Neural crest cell (in vitro differentiated cells): Measurements from ENCODE around the gene BTBD17. TPM values are rescaled to one million over a fixed set of nuclear protein-coding genes. Genes with fewer than 3 reads are reported as not detected.
A peak's percentile ranks its signal among the peaks of the same experiment; 100 is the strongest.

Experiments used
- DNase-seq: peaks from one replicate; pipeline ENCODE4 v3.0.0; 2021; ENCODE audit warnings: low read depth, mixed read lengths, low spot score
- H3K27ac Mint-ChIP-seq: one replicate; pipeline ENCODE4 v1.8.0; 2021; ENCODE audit warnings: mild to moderate bottlenecking, mixed read lengths; ENCODE audit not compliant: unreplicated experiment
- H3K27me3 Mint-ChIP-seq: 2 replicates; pipeline ENCODE4 v1.8.0; 2021; ENCODE audit warnings: low read depth, mild to moderate bottlenecking, mixed read lengths
- H3K36me3 Mint-ChIP-seq: 2 replicates; pipeline ENCODE4 v1.8.0; 2021; ENCODE audit warnings: low read depth, mild to moderate bottlenecking, mixed read lengths
- H3K4me1 Mint-ChIP-seq: 2 replicates; pipeline ENCODE4 v1.8.0; 2021; ENCODE audit warnings: mixed read lengths
- H3K4me3 Mint-ChIP-seq: one replicate; pipeline ENCODE4 v1.8.0; 2021; ENCODE audit warnings: mild to moderate bottlenecking, mixed read lengths
- H3K9me3 Mint-ChIP-seq: 2 replicates; pipeline ENCODE4 v1.8.0; 2021; ENCODE audit warnings: mixed read lengths
- total RNA-seq: library from RNA; stranded (reverse); gene quantifications from 2 replicates; pipeline ENCODE4 v1.2.1, GENCODE V29; 2021
- TF ChIP-seq, protein P1 (sequence below): fragments of 200-600 bp; sonication (generic); conservative IDR thresholded peaks from 2 replicates; pipeline ENCODE4 v1.5.0; 2021; ENCODE audit warnings: antibody characterized with exemption, mild to moderate bottlenecking

BTBD17 gene
- total RNA-seq, 1 donor from 2014 or later, result 12.3 TPM

DNA sequence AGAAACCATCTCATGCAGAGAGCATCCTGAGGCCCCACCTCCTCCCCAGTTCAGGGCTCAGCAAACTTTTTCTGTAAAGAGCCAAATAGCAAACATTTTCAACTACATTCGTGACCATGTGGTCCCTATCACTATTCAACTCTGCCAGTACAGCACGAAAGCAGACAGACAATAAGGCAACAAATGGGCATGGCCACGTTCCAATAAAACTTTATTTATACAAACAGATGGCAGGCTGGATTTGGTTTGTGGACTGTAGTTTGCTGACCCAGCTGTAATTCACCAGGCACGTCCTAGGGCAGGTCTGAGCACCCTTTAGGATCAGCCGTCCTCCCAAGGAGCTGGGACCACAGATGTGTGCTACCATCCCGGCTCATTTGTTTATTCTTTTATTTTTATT is 43.1 kb upstream of the BTBD17 start:
- Mint-ChIP-seq H3K27me3 (no peaks in the 10 kb centered on the region), H3K4me3 (no peak overlapping the region)
- no peak for DNase-seq

DNA sequence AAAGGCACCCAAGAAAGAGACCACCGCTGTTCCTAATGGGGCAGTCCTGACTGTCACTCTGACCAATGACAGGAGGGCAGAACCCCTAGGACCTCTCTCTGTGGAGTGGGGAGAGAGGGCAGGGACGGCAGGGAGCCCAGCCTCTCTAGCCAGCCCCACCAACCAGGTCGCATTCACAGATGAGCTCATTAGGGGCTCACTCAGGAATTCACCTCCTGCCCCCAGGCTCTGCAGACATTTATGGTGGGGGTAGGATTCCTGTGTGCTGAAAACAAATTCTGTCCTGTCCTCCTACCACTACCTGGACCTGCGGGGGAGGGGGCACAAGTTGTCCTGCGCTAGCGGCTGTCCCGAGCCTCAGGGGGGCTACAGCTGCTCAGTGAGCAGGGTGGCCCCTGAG is 42.5 kb upstream of the BTBD17 start:
- H3K9me3 Mint-ChIP-seq, result no peaks in the 10 kb centered on the region
- H3K36me3 Mint-ChIP-seq, result no peaks in the 10 kb centered on the region
- TF ChIP-seq, protein P1, sequence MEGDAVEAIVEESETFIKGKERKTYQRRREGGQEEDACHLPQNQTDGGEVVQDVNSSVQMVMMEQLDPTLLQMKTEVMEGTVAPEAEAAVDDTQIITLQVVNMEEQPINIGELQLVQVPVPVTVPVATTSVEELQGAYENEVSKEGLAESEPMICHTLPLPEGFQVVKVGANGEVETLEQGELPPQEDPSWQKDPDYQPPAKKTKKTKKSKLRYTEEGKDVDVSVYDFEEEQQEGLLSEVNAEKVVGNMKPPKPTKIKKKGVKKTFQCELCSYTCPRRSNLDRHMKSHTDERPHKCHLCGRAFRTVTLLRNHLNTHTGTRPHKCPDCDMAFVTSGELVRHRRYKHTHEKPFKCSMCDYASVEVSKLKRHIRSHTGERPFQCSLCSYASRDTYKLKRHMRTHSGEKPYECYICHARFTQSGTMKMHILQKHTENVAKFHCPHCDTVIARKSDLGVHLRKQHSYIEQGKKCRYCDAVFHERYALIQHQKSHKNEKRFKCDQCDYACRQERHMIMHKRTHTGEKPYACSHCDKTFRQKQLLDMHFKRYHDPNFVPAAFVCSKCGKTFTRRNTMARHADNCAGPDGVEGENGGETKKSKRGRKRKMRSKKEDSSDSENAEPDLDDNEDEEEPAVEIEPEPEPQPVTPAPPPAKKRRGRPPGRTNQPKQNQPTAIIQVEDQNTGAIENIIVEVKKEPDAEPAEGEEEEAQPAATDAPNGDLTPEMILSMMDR, result no peak
- no peaks in the 10 kb centered on the region for H3K27me3 Mint-ChIP-seq
- DNase-seq, result no peak
- H3K4me3 Mint-ChIP-seq, result no peak overlapping the region
- peaks cover 10% of the 10 kb centered on the region for H3K4me1 Mint-ChIP-seq
- peak overlapping the region; percentile 50 for H3K27ac Mint-ChIP-seq

More for the DNA sequence above, 43.1 kb upstream of the BTBD17 start:
- peaks cover 10% of the 10 kb centered on the region for H3K4me1 Mint-ChIP-seq
- H3K27ac Mint-ChIP-seq, result no peak overlapping the region
- H3K9me3 Mint-ChIP-seq, result no peaks in the 10 kb centered on the region
- no peaks in the 10 kb centered on the region for H3K36me3 Mint-ChIP-seq
- TF ChIP-seq, protein P1, result no peak

DNA sequence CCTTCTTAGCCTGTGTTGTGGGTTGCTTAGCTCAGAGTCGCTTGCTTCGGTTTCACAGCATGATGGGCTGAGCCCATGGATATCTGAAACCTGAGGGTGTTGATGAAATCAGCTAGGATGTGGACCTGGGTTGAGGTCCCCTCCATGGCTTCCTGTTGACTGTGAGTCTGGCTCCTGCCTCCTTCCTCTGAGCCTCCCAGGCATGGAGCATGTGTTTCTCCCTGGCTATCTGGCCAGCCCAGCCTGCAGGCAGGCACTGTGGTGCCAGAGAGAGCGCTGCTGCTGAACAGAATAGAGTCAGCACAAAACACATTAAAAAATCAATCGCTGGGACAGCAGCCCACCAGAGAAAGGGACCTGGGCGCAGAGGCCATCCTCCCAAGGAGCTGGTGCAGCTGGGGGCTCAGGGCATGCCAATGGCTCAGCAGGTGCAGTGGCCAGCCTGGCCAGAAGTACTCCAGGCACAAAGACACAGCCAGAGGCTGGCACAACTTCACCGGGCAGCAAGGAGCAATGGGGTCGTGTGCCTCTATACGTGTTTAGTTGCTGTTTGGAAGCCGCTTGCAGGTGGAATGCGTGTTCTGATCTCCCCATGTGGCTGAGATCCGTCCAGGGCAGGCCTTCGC is 42.0 kb upstream of the BTBD17 start:
- TF ChIP-seq, protein P1, result no peak
- peak overlapping the region; percentile 50 for H3K27ac Mint-ChIP-seq
- no peak for DNase-seq
- H3K4me3 Mint-ChIP-seq, result no peak overlapping the region
- peaks cover 10% of the 10 kb centered on the region for H3K4me1 Mint-ChIP-seq
- no peaks in the 10 kb centered on the region for H3K36me3 Mint-ChIP-seq
- no peaks in the 10 kb centered on the region for H3K9me3 Mint-ChIP-seq
- no peaks in the 10 kb centered on the region for H3K27me3 Mint-ChIP-seq

DNA sequence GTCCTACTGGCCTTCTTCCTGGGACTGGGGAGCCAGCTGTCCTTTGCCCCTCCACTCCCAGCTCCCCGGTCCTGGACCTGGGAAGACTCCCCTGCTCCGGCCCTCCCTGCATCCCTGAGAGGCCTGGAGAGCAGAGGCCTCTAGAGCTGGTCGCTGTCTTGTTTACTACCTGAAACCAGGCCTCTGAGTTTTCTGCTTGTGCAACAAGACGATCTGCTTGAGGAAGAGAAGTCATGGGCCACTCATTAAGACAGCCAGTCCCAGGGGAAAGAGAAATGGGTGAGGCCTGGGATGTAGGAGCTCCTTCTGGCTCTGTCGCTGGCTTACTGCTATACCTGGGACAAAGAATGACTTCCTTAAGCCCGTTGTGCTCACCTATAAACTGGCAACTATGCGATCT is 40.4 kb upstream of the BTBD17 start:
- Mint-ChIP-seq H3K4me3 (no peak overlapping the region), H3K4me1 (peaks cover 10% of the 10 kb centered on the region), H3K9me3 (no peaks in the 10 kb centered on the region), H3K27me3 (no peaks in the 10 kb centered on the region), H3K36me3 (no peaks in the 10 kb centered on the region), H3K27ac (no peak overlapping the region)
- no peak for DNase-seq
- TF ChIP-seq, protein P1, result no peak

DNA sequence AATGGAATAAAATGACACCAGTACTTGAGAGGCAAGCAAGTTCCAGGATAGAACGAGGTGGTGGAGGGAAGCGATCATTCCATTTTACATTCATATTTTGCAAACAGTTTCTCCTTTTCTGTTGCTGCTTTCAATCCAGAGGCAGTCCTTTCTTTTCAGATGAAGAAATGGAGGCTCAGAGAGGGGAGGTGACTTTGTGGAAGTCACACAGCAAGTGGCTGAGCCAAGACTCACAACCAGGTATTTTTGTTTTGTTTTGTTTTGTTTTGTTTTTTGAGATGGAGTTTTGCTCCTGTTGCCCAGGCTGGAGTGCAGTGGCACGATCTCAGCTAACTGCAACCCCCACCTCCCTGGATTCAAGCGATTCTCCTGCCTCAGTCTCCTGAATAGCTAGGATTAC is 34.9 kb upstream of the BTBD17 start:
- no peaks in the 10 kb centered on the region for H3K4me1 Mint-ChIP-seq
- no peak overlapping the region for H3K4me3 Mint-ChIP-seq
- no peaks in the 10 kb centered on the region for H3K9me3 Mint-ChIP-seq
- TF ChIP-seq, protein P1, result no peak
- H3K36me3 Mint-ChIP-seq, result no peaks in the 10 kb centered on the region
- no peak for DNase-seq
- no peak overlapping the region for H3K27ac Mint-ChIP-seq
- H3K27me3 Mint-ChIP-seq, result no peaks in the 10 kb centered on the region
